LNCaP clone FGC (cell line): Measurements from ENCODE around the gene FAM3B.
A peak's percentile ranks its signal among the peaks of the same experiment; 100 is the strongest.

Experiments
- DNase-seq: peaks from one replicate; pipeline ENCODE4 v3.0.0-alpha.2; 2011; ENCODE audit warnings: low read depth
- H3K4me3 ChIP-seq: 2 replicates; pipeline ENCODE4 v1.5.1; 2011; ENCODE audit warnings: mild to moderate bottlenecking, low read depth, low read length, control low read depth
- TF ChIP-seq, protein P1 (sequence below): IDR thresholded peaks from 2 replicates; pipeline ENCODE4 v1.5.1; 2012; ENCODE audit warnings: mild to moderate bottlenecking; ENCODE audit not compliant: control insufficient read depth, insufficient read depth; ENCODE audit errors: extremely low read depth

Gene FAM3B

DNA sequence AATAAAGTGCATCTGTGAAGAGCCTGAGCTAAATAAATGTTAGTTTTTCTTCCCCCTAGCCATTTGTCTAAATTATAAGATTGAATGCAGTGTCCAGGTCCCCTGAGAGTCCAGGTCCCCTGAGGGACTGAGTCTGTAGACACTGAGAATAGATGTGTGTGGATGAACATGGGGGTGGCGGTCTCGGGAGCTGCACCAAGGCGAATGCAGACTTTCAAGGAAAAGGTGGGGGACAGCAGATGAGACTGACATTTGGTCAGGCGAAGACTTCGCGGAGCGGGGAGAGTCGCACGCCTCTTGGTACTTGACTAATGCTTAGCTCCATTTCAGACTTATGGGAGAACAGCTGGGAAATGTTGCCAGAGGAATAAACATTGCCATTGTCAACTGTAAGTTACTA is 27.5 kb downstream of the FAM3B start:
- no peak for DNase-seq
- no peak overlapping the region for H3K4me3 ChIP-seq
- TF ChIP-seq, protein P1, sequence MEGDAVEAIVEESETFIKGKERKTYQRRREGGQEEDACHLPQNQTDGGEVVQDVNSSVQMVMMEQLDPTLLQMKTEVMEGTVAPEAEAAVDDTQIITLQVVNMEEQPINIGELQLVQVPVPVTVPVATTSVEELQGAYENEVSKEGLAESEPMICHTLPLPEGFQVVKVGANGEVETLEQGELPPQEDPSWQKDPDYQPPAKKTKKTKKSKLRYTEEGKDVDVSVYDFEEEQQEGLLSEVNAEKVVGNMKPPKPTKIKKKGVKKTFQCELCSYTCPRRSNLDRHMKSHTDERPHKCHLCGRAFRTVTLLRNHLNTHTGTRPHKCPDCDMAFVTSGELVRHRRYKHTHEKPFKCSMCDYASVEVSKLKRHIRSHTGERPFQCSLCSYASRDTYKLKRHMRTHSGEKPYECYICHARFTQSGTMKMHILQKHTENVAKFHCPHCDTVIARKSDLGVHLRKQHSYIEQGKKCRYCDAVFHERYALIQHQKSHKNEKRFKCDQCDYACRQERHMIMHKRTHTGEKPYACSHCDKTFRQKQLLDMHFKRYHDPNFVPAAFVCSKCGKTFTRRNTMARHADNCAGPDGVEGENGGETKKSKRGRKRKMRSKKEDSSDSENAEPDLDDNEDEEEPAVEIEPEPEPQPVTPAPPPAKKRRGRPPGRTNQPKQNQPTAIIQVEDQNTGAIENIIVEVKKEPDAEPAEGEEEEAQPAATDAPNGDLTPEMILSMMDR = no peak

DNA sequence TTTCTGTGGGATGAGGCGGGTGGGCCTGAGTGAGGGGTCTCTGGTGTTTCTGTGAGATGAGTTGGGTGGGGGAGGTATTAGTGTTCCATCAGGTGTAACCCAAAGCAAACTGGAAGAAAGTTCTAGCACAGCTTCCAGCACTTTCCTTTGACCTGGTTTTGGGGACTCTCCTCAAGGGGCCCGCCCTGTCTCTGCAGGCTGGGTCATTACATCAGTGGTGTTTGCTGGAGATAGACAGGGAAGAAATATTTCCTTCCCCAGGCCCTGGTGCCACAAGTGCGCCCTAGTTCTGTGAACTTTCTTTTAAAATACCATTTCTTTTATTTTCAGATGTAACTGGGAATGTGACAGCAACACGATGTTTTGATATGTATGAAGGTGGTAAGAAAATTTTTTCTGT is 28.8 kb downstream of the FAM3B start:
- TF ChIP-seq, protein P1 = no peak
- H3K4me3 ChIP-seq = no peak overlapping the region
- DNase-seq = no peak

DNA sequence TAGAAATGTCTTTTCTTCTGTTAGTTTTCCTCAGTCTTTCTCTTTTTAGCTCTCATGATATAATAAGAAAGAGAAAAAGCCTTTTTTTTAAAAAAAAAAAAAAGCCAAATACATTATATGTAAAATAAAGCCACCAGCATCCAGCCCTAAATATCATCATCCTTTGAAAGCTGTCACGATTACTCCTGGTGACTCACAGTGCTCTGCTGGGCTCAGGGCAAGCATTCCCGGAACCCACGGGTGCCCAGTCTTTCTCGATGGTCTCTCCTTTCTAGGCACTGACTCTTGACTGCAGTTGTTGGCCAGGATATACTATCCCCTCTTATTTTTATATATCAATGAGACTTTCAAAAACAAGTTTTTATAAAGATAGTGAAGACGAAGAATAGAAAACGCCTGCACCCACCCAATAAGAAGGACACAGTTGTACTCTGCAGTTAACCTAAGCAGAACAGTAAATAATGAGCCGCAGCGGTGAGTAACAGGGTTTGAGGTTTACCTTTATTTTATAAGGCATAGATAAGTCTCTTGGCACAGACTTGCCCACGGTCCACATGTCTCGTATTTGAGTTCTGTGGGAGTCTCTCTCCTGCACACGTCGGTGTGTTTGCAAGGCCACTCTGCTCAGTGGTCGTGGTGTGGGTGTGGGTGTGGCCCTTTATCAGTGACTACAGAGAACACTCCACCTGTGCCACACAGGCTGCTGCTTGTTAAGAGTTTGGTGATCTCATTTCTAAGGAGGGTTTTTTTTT is 29.5 kb downstream of the FAM3B start:
- peak; percentile 84 for DNase-seq
- TF ChIP-seq, protein P1 = no peak
- H3K4me3 ChIP-seq = no peak overlapping the region

- TF ChIP-seq, protein P1 = no peak
- H3K4me3 ChIP-seq = no peak overlapping the region
- no peak for DNase-seq
Observed at GRCh38 chr21:41346758-41347157, 30.2 kb downstream of the FAM3B start.

- peak; percentile 64 for DNase-seq
- TF ChIP-seq, protein P1 = no peak
Observed at GRCh38 chr21:41348434-41348833, 31.8 kb downstream of the FAM3B start.

DNA sequence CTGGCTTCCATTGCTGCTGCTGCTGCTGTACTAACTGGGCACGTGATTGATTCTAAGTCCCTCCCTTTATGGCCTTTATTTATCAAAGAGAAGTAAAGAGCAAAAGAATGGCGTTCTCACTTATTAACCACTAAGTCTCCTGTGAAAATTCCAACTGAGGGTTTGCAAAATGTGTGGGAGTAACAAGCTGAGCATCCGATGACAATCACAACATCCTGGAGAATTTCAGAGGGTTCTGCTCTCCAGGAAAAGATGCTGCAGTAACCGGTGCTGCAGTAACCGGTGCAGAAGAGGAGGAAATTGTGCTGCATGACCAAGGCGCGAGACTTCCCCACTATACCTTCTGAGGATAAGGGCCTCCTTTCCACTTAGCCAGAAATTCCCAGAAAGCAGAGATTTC is 32.5 kb downstream of the FAM3B start:
- DNase-seq = no peak
- TF ChIP-seq, protein P1 = no peak
- no peak overlapping the region for H3K4me3 ChIP-seq

More at GRCh38 chr21:41348434-41348833, 31.8 kb downstream of the FAM3B start:
- H3K4me3 ChIP-seq = no peak overlapping the region
